T-helper 1 cell (primary cell): ENCODE results near the gene DDX6.
A peak's percentile ranks its signal among the peaks of the same experiment; 100 is the strongest.
"Not testable (repeated sequence)": the region's sequence is repeated elsewhere in the genome, so short reads cannot be mapped to it uniquely, and the experiment has no call there.

Source experiments
- DNase-seq, 5 donors: peaks; one replicate each; pipeline ENCODE4 v3.0.0-alpha.2; 2012 to 2020

Gene DDX6

GRCh38 chr11:118791961-118792569 is 1.1 kb upstream of the DDX6 start:
- DNase-seq, result peak; percentile 11 to 48 (median 28)

GRCh38 chr11:118790357-118791110 is 430 bp downstream of the DDX6 start:
- DNase-seq, result peak; percentile 22 to 64 (median 43)

- DNase-seq, result peak in 4 of 5 donors; percentile 8 to 61 (median 29)
Measured at GRCh38 chr11:118789501-118790356, 1.2 kb downstream of the DDX6 start.

- DNase-seq, result no peak
Measured at GRCh38 chr11:118786657-118787056, 4.3 kb downstream of the DDX6 start.

GRCh38 chr11:118785362-118785761 is 5.6 kb downstream of the DDX6 start:
- DNase-seq, result no peak

- DNase-seq, result no peak
Measured at GRCh38 chr11:118783724-118784495, 7.1 kb downstream of the DDX6 start.

- not testable (repeated sequence) for DNase-seq
Measured at GRCh38 chr11:118783324-118783723, 7.6 kb downstream of the DDX6 start.

GRCh38 chr11:118778898-118779297 is 12.1 kb downstream of the DDX6 start:
- DNase-seq, result no peak

- DNase-seq, result no peak
Measured at GRCh38 chr11:118774032-118774431, 16.9 kb downstream of the DDX6 start.

- DNase-seq, result no peak
Measured at GRCh38 chr11:118771547-118772288, 19.2 kb downstream of the DDX6 start.

- DNase-seq, result no peak
Measured at GRCh38 chr11:118768690-118769089, 22.3 kb downstream of the DDX6 start.

- no peak for DNase-seq
Measured at GRCh38 chr11:118766035-118766434, 24.9 kb downstream of the DDX6 start.

- not testable (repeated sequence) for DNase-seq
Measured at GRCh38 chr11:118765095-118765691, 25.8 kb downstream of the DDX6 start.

- no peak for DNase-seq
Measured at GRCh38 chr11:118763041-118763440, 27.9 kb downstream of the DDX6 start.

- not testable (repeated sequence) for DNase-seq
Measured at GRCh38 chr11:118761981-118762380, 29.0 kb downstream of the DDX6 start.

- DNase-seq, result no peak
Measured at GRCh38 chr11:118757876-118758399, 33.0 kb downstream of the DDX6 start.

GRCh38 chr11:118752654-118753053 is 38.3 kb downstream of the DDX6 start:
- DNase-seq, result no peak

GRCh38 chr11:118749429-118749828 is 41.5 kb downstream of the DDX6 start:
- DNase-seq, result no peak

GRCh38 chr11:118748056-118748455 is 42.9 kb downstream of the DDX6 start:
- no peak for DNase-seq

GRCh38 chr11:118746988-118747585 is 43.9 kb downstream of the DDX6 start:
- DNase-seq, result no peak

- DNase-seq, result no peak
Measured at GRCh38 chr11:118744046-118744445, 46.9 kb downstream of the DDX6 start.
